ENCODE data around the gene CEP41.

The CEP41 gene

GRCh38 chr7:130364451-130364850 is 76.4 kb downstream of the CEP41 start:
- no peak overlapping the region for H3K4me3 ChIP-seq (ENCODE audit: low read depth, low read length)
- TF ChIP-seq POLR2A (IDR thresholded peaks at IDR 0.05; ENCODE audit: extremely low read depth, insufficient read length) = no peak
- TF ChIP-seq MAX (IDR thresholded peaks at IDR 0.05; ENCODE audit: low read depth, low read length) = no peak
- TF ChIP-seq CTCF (IDR thresholded peaks at IDR 0.05; ENCODE audit: low read depth, low read length) = no peak
- TF ChIP-seq MYC (IDR thresholded peaks at IDR 0.05; ENCODE audit: low read depth, low read length) = no peak
- DNase-seq (ENCODE audit: low read depth) = no peak

- TF ChIP-seq POLR2A (IDR thresholded peaks at IDR 0.05; ENCODE audit: extremely low read depth, insufficient read length) (no peak), MYC (IDR thresholded peaks at IDR 0.05; ENCODE audit: low read depth, low read length) (no peak), CTCF (IDR thresholded peaks at IDR 0.05; ENCODE audit: low read depth, low read length) (no peak), MAX (IDR thresholded peaks at IDR 0.05; ENCODE audit: low read depth, low read length) (no peak)
- no peak for DNase-seq (ENCODE audit: low read depth)
- H3K4me3 ChIP-seq (ENCODE audit: low read depth, low read length) = no peak overlapping the region
Measured at GRCh38 chr7:130363026-130363847, 77.6 kb downstream of the CEP41 start.

- DNase-seq (ENCODE audit: low read depth) = no peak
- no peak overlapping the region for H3K4me3 ChIP-seq (ENCODE audit: low read depth, low read length)
- TF ChIP-seq MYC (IDR thresholded peaks at IDR 0.05; ENCODE audit: low read depth, low read length) (no peak), CTCF (IDR thresholded peaks at IDR 0.05; ENCODE audit: low read depth, low read length) (no peak), POLR2A (IDR thresholded peaks at IDR 0.05; ENCODE audit: extremely low read depth, insufficient read length) (no peak), MAX (IDR thresholded peaks at IDR 0.05; ENCODE audit: low read depth, low read length) (no peak)
Measured at GRCh38 chr7:130362251-130362816, 78.5 kb downstream of the CEP41 start.

GRCh38 chr7:130361681-130362080 is 79.1 kb downstream of the CEP41 start:
- DNase-seq (ENCODE audit: low read depth) = no peak
- H3K4me3 ChIP-seq (ENCODE audit: low read depth, low read length) = no peak overlapping the region
- TF ChIP-seq MAX (IDR thresholded peaks at IDR 0.05; ENCODE audit: low read depth, low read length) = no peak

- DNase-seq (ENCODE audit: low read depth) = no peak
- TF ChIP-seq POLR2A (IDR thresholded peaks at IDR 0.05; ENCODE audit: extremely low read depth, insufficient read length) (no peak), CTCF (IDR thresholded peaks at IDR 0.05; ENCODE audit: low read depth, low read length) (no peak), MAX (IDR thresholded peaks at IDR 0.05; ENCODE audit: low read depth, low read length) (no peak), MYC (IDR thresholded peaks at IDR 0.05; ENCODE audit: low read depth, low read length) (no peak)
- H3K4me3 ChIP-seq (ENCODE audit: low read depth, low read length) = no peak overlapping the region
Measured at GRCh38 chr7:130360518-130360917, 80.3 kb downstream of the CEP41 start.

GRCh38 chr7:130359276-130359857 is 81.4 kb downstream of the CEP41 start:
- H3K4me3 ChIP-seq (ENCODE audit: low read depth, low read length) = no peak overlapping the region
- DNase-seq (ENCODE audit: low read depth) = no peak

More at GRCh38 chr7:130359276-130359857, 81.4 kb downstream of the CEP41 start:
- no peak for TF ChIP-seq CTCF (IDR thresholded peaks at IDR 0.05; ENCODE audit: low read depth, low read length)
- no peak for TF ChIP-seq MAX (IDR thresholded peaks at IDR 0.05; ENCODE audit: low read depth, low read length)
- no peak for TF ChIP-seq MYC (IDR thresholded peaks at IDR 0.05; ENCODE audit: low read depth, low read length)
- TF ChIP-seq POLR2A (IDR thresholded peaks at IDR 0.05; ENCODE audit: extremely low read depth, insufficient read length) = no peak
